GM04503 (cell line): ENCODE measurements around the gene EED.
A peak's percentile ranks its signal among the peaks of the same experiment; 100 is the strongest.
"Not testable (repeated sequence)": the region's sequence is repeated elsewhere in the genome, so short reads cannot be mapped to it uniquely, and the experiment has no call there.

Source experiments
- DNase-seq: peaks from one replicate; pipeline ENCODE4 v3.0.0-alpha.2; 2012; ENCODE audit warnings: low read depth

EED gene

DNA sequence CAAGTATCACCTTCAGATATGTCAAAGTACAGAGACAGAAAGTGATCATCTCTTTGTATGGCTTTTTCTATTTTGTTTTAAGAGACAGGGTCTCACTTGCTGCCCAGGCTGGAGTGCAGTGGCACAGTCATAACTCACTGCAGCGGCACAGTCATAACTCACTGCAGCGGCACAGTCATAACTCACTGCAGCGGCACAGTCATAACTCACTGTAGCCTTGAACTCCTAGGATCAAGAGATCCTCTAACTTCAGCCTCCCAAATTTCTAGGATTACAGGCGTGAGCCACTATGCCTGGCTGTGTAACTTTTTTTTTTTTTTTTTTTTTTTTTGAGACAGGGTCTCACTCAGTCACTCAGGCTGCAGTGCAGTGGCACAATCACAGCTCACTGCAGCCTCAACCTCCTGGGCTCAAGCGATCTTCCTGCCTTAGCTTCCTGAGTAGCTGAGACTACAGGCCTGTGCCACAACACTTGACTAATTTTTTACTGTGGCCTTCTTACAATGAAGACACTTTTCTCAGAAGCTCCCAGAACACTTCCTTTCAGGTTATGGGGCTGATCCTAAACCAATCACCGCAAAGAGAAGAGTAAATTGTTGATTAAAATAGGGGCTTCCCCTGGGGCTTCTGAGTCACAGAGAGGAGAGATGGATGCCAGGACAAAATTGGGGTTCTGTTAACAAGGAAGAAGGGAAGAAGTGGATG lies 48.5 kb downstream of the EED start:
- DNase-seq = no peak

DNA sequence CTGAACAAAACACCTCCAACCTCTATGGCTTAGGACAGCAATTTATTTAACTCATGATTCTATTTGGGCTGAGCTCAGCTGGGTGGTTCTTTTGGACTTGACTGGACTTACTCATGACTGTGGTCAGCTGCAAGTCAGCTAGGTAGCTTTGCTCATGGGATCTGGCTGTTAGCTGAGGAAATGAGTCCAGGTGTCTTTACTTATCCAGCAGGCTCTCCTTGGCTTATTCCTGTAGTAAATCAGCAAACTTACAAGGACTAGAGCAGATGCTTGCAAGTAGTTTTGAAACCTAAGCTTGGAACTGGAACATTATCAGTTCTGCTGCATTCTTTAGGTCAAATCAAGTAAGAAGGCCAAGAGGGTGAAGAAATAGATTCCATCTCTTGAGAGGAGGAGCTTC lies 49.5 kb downstream of the EED start:
- DNase-seq = peak; percentile 5

DNA sequence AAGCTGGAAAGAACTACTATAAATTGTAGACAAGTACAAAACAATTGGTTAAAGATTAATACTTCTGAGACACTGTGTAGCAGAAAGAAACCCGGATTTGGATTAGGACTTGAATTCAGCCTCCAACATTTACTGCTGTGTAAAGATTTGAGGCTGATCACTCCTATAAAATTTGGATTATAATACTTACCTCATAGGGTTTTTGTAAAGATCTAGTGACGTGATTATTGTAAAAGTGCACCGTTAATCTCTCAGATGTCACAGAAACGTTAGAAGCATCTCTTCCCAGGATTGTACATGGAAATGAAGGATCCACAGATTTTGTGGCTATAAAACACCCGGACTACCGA lies 57.2 kb downstream of the EED start:
- no peak for DNase-seq

DNA sequence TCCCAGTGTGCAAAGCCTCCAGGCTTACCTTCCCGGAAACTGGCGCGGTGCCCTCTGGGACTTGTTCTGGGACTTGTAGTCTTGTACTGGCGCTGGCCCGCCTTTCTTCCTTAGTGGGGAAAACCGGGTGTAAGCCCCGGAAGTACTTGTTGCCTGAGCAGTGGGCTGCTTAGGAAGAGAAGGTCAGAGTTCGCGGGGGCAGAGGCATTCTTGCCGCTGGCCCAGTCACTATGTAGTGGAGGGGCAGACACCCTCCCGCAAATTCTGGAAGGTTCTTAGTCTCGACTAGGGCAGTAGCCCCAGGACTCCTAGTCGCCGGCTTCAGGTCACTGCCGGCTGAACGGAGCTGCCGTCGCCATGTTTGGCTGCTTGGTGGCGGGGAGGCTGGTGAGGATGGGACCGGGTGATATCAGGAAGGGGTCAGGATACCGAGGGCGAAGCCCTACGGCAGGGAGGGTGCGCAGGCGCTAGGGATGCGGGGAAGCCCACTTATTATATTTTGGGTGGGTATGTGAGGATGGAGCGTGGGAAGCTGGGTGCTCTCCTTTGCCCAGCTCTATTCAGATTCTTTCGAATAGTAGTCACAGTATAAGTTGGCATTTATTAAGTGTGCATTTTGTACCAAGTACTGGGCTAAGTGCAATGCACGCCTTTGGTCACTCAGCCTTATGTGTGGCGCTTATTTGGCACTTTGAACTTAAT lies 57.7 kb downstream of the EED start, which contains the start of gene HIKESHI:
Gene HIKESHI (plus strand): TSS at position 149 of the 702 bp plus-strand sequence. CDS start 209 bp downstream, at position 358.
- DNase-seq = peak; percentile 90

DNA sequence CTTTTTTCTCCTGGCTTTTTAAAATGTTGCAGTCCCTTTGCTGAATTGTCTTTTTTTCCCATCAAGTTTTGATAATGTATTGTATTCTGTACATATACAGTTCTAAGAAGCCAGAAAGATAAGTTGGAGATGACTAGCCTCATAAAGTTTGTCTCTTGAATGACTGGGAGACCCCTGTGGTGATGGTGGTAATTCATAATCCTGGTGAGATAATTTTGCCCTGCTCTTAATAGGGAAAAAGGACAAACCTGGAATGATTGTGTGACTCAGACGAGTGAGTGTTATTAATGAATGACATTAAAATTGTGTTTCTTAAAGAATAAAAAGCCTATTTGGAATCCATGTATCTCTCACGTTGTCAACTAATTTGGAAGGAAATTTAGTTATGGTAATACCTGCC lies 58.7 kb downstream of the EED start:
- DNase-seq = no peak

DNA sequence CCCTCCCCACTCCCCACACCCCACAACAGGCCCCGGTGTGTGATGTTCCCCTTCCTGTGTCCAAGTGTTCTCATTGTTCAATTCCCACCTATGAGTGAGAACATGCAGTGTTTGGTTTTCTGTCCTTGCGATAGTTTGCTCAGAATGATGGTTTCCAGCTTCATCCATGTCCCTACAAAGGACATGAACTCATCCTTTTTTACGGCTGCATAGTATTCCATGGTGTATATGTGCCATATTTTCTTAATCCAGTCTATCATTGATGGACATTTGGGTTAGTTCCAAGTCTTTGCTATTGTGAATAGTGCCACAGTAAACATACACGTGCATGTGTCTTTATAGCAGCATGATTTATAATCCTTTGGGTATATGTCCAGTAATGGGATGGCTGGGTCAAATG lies 64.2 kb downstream of the EED start:
- DNase-seq = not testable (repeated sequence)

DNA sequence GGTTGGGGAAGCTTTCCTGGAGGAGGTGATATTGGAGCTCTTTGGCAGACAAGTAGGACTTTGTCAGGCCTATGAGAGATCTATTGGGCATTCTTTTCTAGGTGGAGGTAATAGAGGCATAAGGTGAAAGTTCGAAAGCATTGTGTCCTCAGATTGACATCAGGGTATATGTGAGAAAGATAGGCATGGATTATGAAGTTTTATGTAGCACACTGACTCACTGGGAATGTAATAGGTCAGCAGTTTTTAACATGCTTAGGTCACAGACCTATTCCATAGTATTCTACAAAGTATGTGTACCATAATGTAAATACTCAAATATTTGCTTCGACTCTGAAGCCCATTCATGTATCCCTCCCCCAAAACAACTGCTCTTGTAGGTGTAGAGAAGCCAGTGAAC lies 69.2 kb downstream of the EED start:
- no peak for DNase-seq

DNA sequence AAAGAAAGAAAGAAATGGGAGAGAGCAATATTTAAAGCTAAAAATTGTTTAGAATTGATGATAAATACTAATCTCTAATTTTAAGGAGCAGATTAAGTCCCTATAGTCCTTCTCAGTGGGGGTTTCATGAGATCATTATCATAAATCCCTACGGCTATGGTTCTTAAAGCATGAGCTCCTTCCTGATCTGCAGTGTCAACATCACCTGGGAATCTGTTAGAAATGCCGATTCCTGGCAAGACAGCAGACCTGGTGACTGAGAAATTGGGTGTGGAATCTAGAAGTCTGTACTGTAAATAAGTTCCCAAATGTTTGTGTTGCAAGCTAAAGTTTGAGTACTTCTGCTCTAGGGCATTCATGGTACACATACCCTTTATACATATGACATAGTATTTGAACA lies 70.1 kb downstream of the EED start:
- no peak for DNase-seq
